Stimulated activated CD8-positive, alpha-beta memory T cell treated with anti-CD3 and anti-CD28 coated beads, Interleukin-7, amount 100 ng/mL, for 1 hour (primary cell): Measurements from ENCODE around the gene TLK2.
"Not testable (repeated sequence)": the region's sequence is repeated elsewhere in the genome, so short reads cannot be mapped to it uniquely, and the experiment has no call there.

ENCODE experiments used
- DNase-seq, 2 donors: peaks; one replicate each; pipeline ENCODE4 v3.0.0-alpha.2; 2020; ENCODE audit warnings: low read depth in 2 of 2

The TLK2 gene

GRCh38 chr17:62558941-62559340 lies 80.3 kb downstream of the TLK2 start:
- not testable (repeated sequence) for DNase-seq

GRCh38 chr17:62560971-62561370 lies 82.3 kb downstream of the TLK2 start:
- DNase-seq: not testable (repeated sequence)

- DNase-seq: no peak
Measured at GRCh38 chr17:62562656-62563055, 84.0 kb downstream of the TLK2 start.

GRCh38 chr17:62565817-62566216 lies 87.2 kb downstream of the TLK2 start:
- DNase-seq: no peak

GRCh38 chr17:62566996-62567578 lies 88.5 kb downstream of the TLK2 start:
- no peak for DNase-seq

- DNase-seq: no peak
Measured at GRCh38 chr17:62572488-62572887, 93.9 kb downstream of the TLK2 start.

GRCh38 chr17:62572888-62573401 lies 94.3 kb downstream of the TLK2 start:
- DNase-seq: no peak

- DNase-seq: no peak
Measured at GRCh38 chr17:62573480-62574117, 95.0 kb downstream of the TLK2 start.

- no peak for DNase-seq
Measured at GRCh38 chr17:62576382-62576781, 97.8 kb downstream of the TLK2 start.

GRCh38 chr17:62578757-62579487 lies 100.3 kb downstream of the TLK2 start:
- no peak for DNase-seq

- DNase-seq: no peak
Measured at GRCh38 chr17:62580947-62581346, 102.3 kb downstream of the TLK2 start.

- no peak for DNase-seq
Measured at GRCh38 chr17:62581764-62582163, 103.1 kb downstream of the TLK2 start.

- DNase-seq: no peak
Measured at GRCh38 chr17:62587554-62587953, 108.9 kb downstream of the TLK2 start.

- no peak for DNase-seq
Measured at GRCh38 chr17:62588109-62588508, 109.5 kb downstream of the TLK2 start.

- DNase-seq: no peak
Measured at GRCh38 chr17:62591333-62591732, 112.7 kb downstream of the TLK2 start.

- DNase-seq: not testable (repeated sequence)
Measured at GRCh38 chr17:62591822-62592221, 113.2 kb downstream of the TLK2 start.

GRCh38 chr17:62592341-62593099 lies 113.9 kb downstream of the TLK2 start:
- no peak for DNase-seq

GRCh38 chr17:62595484-62595883 lies 116.9 kb downstream of the TLK2 start:
- no peak for DNase-seq

- DNase-seq: no peak
Measured at GRCh38 chr17:62596662-62597061, 118.0 kb downstream of the TLK2 start.

- DNase-seq: no peak
Measured at GRCh38 chr17:62597150-62597549, 118.5 kb downstream of the TLK2 start.

GRCh38 chr17:62597920-62598319 lies 119.3 kb downstream of the TLK2 start:
- DNase-seq: no peak
